HL-60/S4 treated with retinoic acid at 250 ng/mL for 4 days and 3 days (cell line): ENCODE measurements around the gene NCKAP5.

Source experiments
- in situ Hi-C: fragments of 300-500 bp; cut with MboI; formaldehyde crosslinking; loops from 2 replicates; pipeline ENCODE4 v1.7.0; 2022; ENCODE audit warnings: low sequenced_read_pairs

NCKAP5 gene

GRCh38 chr2:133346654-133347053 is 221.6 kb downstream of the NCKAP5 start:
- in situ Hi-C loops, result no loop called here

- in situ Hi-C loops, result no loop called here
Measured at GRCh38 chr2:133345638-133346037, 222.6 kb downstream of the NCKAP5 start.

GRCh38 chr2:133344849-133345248 is 223.4 kb downstream of the NCKAP5 start:
- in situ Hi-C loops, result no loop called here

- in situ Hi-C loops, result no loop called here
Measured at GRCh38 chr2:133343018-133343352, 225.3 kb downstream of the NCKAP5 start.

GRCh38 chr2:133342286-133343017 is 225.8 kb downstream of the NCKAP5 start:
- in situ Hi-C loops, result no loop called here

GRCh38 chr2:133341575-133341974 is 226.7 kb downstream of the NCKAP5 start:
- in situ Hi-C loops, result no loop called here

GRCh38 chr2:133338224-133338623 is 230.0 kb downstream of the NCKAP5 start:
- in situ Hi-C loops, result no loop called here

- in situ Hi-C loops, result no loop called here
Measured at GRCh38 chr2:133334923-133335322, 233.3 kb downstream of the NCKAP5 start.

GRCh38 chr2:133333181-133333580 is 235.1 kb downstream of the NCKAP5 start:
- in situ Hi-C loops, result no loop called here

- in situ Hi-C loops, result no loop called here
Measured at GRCh38 chr2:133331436-133331835, 236.8 kb downstream of the NCKAP5 start.

GRCh38 chr2:133326652-133327397 is 241.4 kb downstream of the NCKAP5 start:
- in situ Hi-C loops, result no loop called here

GRCh38 chr2:133324150-133324561 is 244.1 kb downstream of the NCKAP5 start:
- in situ Hi-C loops, result no loop called here

- in situ Hi-C loops, result no loop called here
Measured at GRCh38 chr2:133322909-133323308, 245.4 kb downstream of the NCKAP5 start.

- in situ Hi-C loops, result no loop called here
Measured at GRCh38 chr2:133317178-133317577, 251.1 kb downstream of the NCKAP5 start.

- in situ Hi-C loops, result no loop called here
Measured at GRCh38 chr2:133316557-133316956, 251.7 kb downstream of the NCKAP5 start.

GRCh38 chr2:133315280-133315679 is 253.0 kb downstream of the NCKAP5 start:
- in situ Hi-C loops, result no loop called here

GRCh38 chr2:133314795-133315194 is 253.5 kb downstream of the NCKAP5 start:
- in situ Hi-C loops, result no loop called here

- in situ Hi-C loops, result no loop called here
Measured at GRCh38 chr2:133312038-133312729, 256.1 kb downstream of the NCKAP5 start.

GRCh38 chr2:133306236-133306635 is 262.0 kb downstream of the NCKAP5 start:
- in situ Hi-C loops, result no loop called here

- in situ Hi-C loops, result no loop called here
Measured at GRCh38 chr2:133304344-133304743, 263.9 kb downstream of the NCKAP5 start.

- in situ Hi-C loops, result no loop called here
Measured at GRCh38 chr2:133303150-133303549, 265.1 kb downstream of the NCKAP5 start.

- in situ Hi-C loops, result no loop called here
Measured at GRCh38 chr2:133296401-133296800, 271.9 kb downstream of the NCKAP5 start.
